ENCODE results near the gene MAN2B1. TPM values are rescaled to one million over a fixed set of nuclear protein-coding genes. Genes with fewer than 3 reads are reported as not detected.

Gene MAN2B1
- total RNA-seq (2022; extraction: Qiagen RNA extraction) = 19.8 to 21.9 TPM (median 21.5 TPM) in 5 replicates

DNA sequence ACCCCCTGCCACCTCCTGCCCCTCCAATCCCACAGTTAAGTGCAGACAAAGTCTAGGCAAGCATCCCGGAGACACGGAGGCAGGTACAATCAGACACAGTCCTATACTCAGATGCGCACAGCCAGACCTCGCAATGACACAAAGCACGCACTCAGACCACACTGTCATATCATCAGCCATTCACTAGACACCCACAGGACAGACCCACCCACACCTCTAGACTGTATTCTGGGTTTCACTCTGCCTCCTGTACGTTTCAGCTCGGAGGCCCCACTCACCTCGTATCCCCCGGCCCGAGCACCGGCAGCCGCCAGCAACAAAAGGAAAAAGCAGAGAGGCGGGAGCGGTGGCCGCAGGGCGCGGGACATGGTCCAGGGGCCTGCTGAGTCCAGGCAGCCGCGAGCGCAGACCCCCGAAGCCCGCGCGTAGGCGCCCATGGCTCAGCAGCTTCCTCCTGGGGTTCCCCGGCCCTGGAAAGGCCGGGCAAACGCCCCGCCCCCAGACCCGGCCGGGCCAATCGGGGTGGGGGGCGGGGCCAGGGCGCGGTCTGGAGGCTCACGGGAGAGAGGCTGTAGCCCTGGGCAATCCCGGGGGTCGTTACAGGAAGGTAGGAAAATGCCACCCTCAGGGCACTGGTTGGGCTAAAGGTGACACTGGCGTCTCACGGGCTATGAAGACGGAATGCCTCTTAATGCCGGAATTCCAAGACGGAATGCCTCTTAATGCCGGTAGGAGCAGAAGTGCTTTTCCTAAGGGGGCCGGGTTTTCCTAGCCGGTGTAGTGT, at the start of gene MAN2B1, which contains the start of gene WDR83:
MAN2B1 (minus strand) TSS at position 478 of the 784 bp plus-strand sequence; CDS start at position 437, 41 bp downstream.
WDR83 (plus strand) TSS at position 543 of the 784 bp plus-strand sequence. CDS start 2,984 bp downstream, outside the sequence.

GRCh38 chr19:12696366-12697335, 30.1 kb upstream of the MAN2B1 start, which contains the start of gene FBXW9:
TSS of gene FBXW9 (minus strand) at chr19:12696631. CDS start at chr19:12696581, 50 bp downstream.

DNA sequence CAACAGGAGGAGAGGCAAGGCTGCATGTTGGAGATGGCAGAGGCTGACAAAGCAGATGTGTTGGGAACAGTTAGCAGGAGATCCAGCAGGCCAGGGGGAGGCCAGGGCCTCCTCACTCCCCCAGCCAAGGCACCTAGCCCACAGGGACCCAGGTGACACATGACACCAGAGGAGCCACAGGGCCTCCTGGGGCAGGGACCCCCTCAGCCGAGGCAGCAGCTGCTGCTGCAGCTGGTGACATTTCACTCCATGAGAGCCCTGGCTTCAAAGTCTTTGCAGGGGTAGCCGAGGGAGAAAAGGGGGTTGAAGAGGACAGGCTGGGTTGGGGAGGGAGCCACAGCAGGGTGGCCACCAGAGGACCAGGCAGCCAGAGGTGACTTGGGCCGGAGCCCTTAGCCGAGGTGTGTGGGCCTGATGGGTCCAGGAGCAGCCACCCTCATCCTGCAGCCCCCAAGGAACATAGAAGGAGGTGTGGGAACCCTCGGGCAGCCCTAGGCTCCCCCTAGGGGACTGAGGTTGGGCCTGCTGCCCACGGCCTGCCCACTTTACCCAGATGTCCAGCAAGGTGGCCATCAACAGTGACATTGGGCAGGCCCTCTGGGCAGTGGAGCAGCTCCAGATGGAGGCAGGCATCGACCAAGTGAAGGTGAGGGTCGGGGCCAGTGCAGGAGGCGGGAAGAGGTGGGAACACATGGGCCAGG, 21.1 kb upstream of the MAN2B1 start, which contains the start of gene GNG14:
GNG14 (plus strand) TSS at position 503 of the 701 bp plus-strand sequence; CDS start at position 554, 51 bp downstream.

GRCh38 chr19:12681074-12681987, 14.8 kb upstream of the MAN2B1 start, which contains the start of gene DHPS:
TSS of gene DHPS (minus strand) at chr19:12681880. CDS start at chr19:12681766, 114 bp downstream.

DNA sequence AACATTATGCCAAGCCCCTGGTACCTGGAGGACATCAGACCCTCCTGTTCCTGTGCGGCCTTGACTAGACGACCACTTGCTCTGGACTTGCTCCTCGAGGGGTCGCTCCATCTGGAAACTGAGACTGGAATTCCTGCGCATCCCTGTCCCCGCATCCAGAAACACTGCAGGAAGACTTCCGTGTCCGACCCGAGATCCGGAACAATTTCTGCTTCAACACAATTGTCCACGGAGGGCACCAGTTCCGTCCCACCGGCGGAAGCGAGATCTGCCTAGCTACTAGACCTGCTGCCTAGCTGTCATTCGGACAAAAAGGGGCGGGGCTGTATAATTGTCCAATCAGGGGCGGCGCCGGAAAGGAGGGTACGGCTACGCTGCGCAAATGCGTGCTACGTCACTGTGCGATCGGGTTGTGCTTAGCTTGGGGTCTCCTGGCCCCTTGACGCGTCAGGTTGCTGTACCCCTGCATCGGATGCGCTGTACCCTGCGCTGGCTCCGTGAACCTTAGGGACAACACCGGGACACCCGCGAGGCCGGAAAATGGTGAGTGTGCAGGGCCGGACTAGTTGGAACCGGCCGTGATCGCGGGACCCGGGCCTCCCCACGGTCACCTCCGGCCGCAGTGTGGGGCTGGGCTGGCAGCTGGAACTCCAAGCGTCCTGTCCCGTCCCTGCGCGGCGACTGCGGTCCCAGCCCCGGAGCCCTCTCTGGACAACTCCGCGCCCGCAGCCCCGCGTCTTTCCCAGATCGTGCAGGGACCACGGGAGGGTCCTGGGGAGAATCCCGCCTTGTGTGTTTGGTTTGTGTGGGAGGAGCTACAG, 55.8 kb downstream of the MAN2B1 start, which contains the start of the genes ZNF490 and ZNF791:
ZNF490 (minus strand) TSS at position 274 of the 821 bp plus-strand sequence; CDS start at position 141, 133 bp downstream.
ZNF791 (plus strand) TSS at position 381 of the 821 bp plus-strand sequence; CDS start at position 541, 160 bp downstream.

Other genes starting within 250 kb of the MAN2B1 start
- 0.94 to 1.3 TPM (median 1.0 TPM) in 5 replicates for gene ZNF443, start 225.7 kb downstream of the MAN2B1 start, total RNA-seq (2022; extraction: Qiagen RNA extraction)
- gene ZNF709, start 181.9 kb downstream of the MAN2B1 start, total RNA-seq (2022; extraction: Qiagen RNA extraction) = not detected in 5 replicates
- gene ZNF564, start 115.3 kb downstream of the MAN2B1 start, total RNA-seq (2022; extraction: Qiagen RNA extraction) = 1.3 to 2.8 TPM (median 1.8 TPM) in 5 replicates
- gene ZNF490, start 55.9 kb downstream of the MAN2B1 start, total RNA-seq (2022; extraction: Qiagen RNA extraction) = 0.39 to 1.7 TPM (median 0.70 TPM) in 5 replicates
- 5.3 to 6.9 TPM (median 6.0 TPM) in 5 replicates for gene ZNF791, start 55.8 kb downstream of the MAN2B1 start, total RNA-seq (2022; extraction: Qiagen RNA extraction)
- 7.5 to 11.7 TPM (median 9.6 TPM) in 5 replicates for gene WDR83, start 65 bp upstream of the MAN2B1 start, total RNA-seq (2022; extraction: Qiagen RNA extraction)
- 43.8 to 48.5 TPM (median 45.7 TPM) in 5 replicates for gene DHPS, start 15.1 kb upstream of the MAN2B1 start, total RNA-seq (2022; extraction: Qiagen RNA extraction)
- gene GNG14, start 21.3 kb upstream of the MAN2B1 start, total RNA-seq (2022; extraction: Qiagen RNA extraction) = not detected in 5 replicates
- gene FBXW9, start 29.9 kb upstream of the MAN2B1 start, total RNA-seq (2022; extraction: Qiagen RNA extraction) = 8.9 to 13.0 TPM (median 12.3 TPM) in 5 replicates
- gene TNPO2, start 57.2 kb upstream of the MAN2B1 start, total RNA-seq (2022; extraction: Qiagen RNA extraction) = 29.9 to 34.4 TPM (median 32.2 TPM) in 5 replicates
- 144 to 206 TPM (median 199 TPM) in 5 replicates for gene TRIR, start 67.9 kb upstream of the MAN2B1 start, total RNA-seq (2022; extraction: Qiagen RNA extraction)
- gene GET3, start 70.8 kb upstream of the MAN2B1 start, total RNA-seq (2022; extraction: Qiagen RNA extraction) = 81.1 to 107 TPM (median 99.5 TPM) in 5 replicates
- gene BEST2, start 85.0 kb upstream of the MAN2B1 start, total RNA-seq (2022; extraction: Qiagen RNA extraction) = 2.0 to 2.9 TPM (median 2.3 TPM) in 5 replicates
- 9.2 to 11.4 TPM (median 11.1 TPM) in 5 replicates for gene HOOK2, start 108.8 kb upstream of the MAN2B1 start, total RNA-seq (2022; extraction: Qiagen RNA extraction)
- 123 to 195 TPM (median 161 TPM) in 5 replicates for gene JUNB, start 124.7 kb upstream of the MAN2B1 start, total RNA-seq (2022; extraction: Qiagen RNA extraction)
- gene PRDX2, start 135.1 kb upstream of the MAN2B1 start, total RNA-seq (2022; extraction: Qiagen RNA extraction) = 0.48 to 0.90 TPM (median 0.64 TPM) in 5 replicates
- 10.3 to 16.4 TPM (median 14.6 TPM) in 4 of 5 replicates, not detected in the other for gene THSD8, start 135.3 kb upstream of the MAN2B1 start, total RNA-seq (2022; extraction: Qiagen RNA extraction)
- 33.2 to 47.5 TPM (median 44.6 TPM) in 5 replicates for gene RNASEH2A, start 139.8 kb upstream of the MAN2B1 start, total RNA-seq (2022; extraction: Qiagen RNA extraction)
- gene RTBDN, start 167.8 kb upstream of the MAN2B1 start, total RNA-seq (2022; extraction: Qiagen RNA extraction) = 0.15 to 0.33 TPM (median 0.20 TPM) in 5 replicates
- 1.3 to 2.1 TPM (median 1.8 TPM) in 5 replicates for gene MAST1, start 171.8 kb upstream of the MAN2B1 start, total RNA-seq (2022; extraction: Qiagen RNA extraction)
- gene DNASE2, start 214.7 kb upstream of the MAN2B1 start, total RNA-seq (2022; extraction: Qiagen RNA extraction) = 27.5 to 33.2 TPM (median 30.3 TPM) in 5 replicates
- gene KLF1, start 220.5 kb upstream of the MAN2B1 start, total RNA-seq (2022; extraction: Qiagen RNA extraction) = 0.06 to 0.08 TPM in 2 of 5 replicates, not detected in the others
- 8.5 to 11.9 TPM (median 9.3 TPM) in 5 replicates for gene GCDH, start 224.4 kb upstream of the MAN2B1 start, total RNA-seq (2022; extraction: Qiagen RNA extraction)

Data from A549 treated with Hydrocortisone at 1 μM for 4 hours (cell line).